Measurements from ENCODE around the gene NLN.

Gene NLN

DNA sequence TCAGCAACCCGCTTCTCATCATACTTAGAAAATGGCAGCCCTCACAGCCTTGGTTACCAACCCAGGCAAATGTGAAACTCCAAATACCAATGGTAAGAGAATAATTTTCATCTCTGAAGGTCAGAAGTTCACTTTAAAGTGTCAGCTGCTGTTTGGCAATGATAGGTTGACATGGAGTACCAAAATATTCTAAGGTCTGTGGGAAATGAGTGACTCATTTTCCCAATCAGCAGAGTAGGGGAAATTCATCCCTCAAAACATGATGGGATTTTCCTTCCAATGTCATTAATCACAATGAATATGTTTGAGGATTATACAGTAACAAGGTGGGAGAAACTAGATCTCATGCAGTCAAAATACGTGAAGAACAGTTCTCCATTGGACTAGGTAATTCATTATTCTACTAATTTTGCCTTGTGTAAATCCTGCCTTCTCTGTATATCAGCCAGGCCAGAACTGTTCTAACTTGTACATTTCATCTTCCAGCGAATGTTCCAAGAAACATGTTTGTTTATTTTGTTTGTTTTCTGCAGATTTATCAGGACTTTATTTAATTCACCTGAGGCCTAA lies 151.3 kb downstream of the NLN start:
- Histone ChIP-seq H3F3A (ENCODE audit: insufficient read depth, low read length) (no peaks in the 10 kb centered on the region), H3K4me3 (ENCODE audit: low read length) (no peak overlapping the region), H2AFZ (ENCODE audit: low read length) (no peak overlapping the region), H3K4me1 (ENCODE audit: low read length) (no peaks in the 10 kb centered on the region), H3K9me2 (replicated peaks; ENCODE audit: insufficient read depth, low read length) (no peaks in the 10 kb centered on the region), H3K9me3 (replicated peaks; ENCODE audit: insufficient read depth, low read length) (no peaks in the 10 kb centered on the region), H3K27me3 (replicated peaks; ENCODE audit: insufficient read depth, low read length) (no peaks in the 10 kb centered on the region), H3K4me2 (ENCODE audit: low read depth, low read length) (no peak overlapping the region), H3K27ac (ENCODE audit: low read length) (no peak overlapping the region), H3K79me2 (ENCODE audit: low read length) (no peaks in the 10 kb centered on the region), H4K20me1 (ENCODE audit: insufficient read depth, low read length) (no peaks in the 10 kb centered on the region), H3K36me3 (replicated peaks; ENCODE audit: insufficient read depth, low read length) (no peaks in the 10 kb centered on the region), H3K9ac (ENCODE audit: low read length) (no peak overlapping the region)
- DNase-seq: no peak
- no peak for TF ChIP-seq EZH2 (optimal IDR thresholded peaks at IDR 0.05; ENCODE audit: low read depth, low read length)

DNA sequence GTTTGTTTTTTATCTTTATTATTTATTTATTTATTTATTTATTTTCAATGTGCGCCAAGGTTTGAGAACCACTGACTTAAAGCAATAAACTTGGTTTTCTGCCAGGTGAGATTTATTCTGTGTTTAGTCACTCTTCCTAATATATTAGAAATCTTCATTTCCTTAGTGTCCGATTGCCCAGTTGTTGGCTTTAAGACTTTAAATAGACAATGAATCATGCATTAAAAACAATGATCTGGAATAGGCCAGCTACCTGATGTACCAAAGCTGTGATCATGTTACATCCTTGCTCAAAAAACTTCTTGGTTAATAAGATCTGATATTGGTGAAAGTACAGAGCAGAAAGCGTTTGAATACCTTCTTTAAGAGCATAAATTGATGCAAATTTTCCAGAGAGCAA lies 152.2 kb downstream of the NLN start:
- Histone ChIP-seq H3K27ac (ENCODE audit: low read length) (no peak overlapping the region), H3K79me2 (ENCODE audit: low read length) (no peaks in the 10 kb centered on the region), H3K9me2 (replicated peaks; ENCODE audit: insufficient read depth, low read length) (no peaks in the 10 kb centered on the region), H3K4me3 (ENCODE audit: low read length) (no peak overlapping the region), H3K36me3 (replicated peaks; ENCODE audit: insufficient read depth, low read length) (no peaks in the 10 kb centered on the region), H2AFZ (ENCODE audit: low read length) (no peak overlapping the region), H4K20me1 (ENCODE audit: insufficient read depth, low read length) (no peaks in the 10 kb centered on the region), H3K4me1 (ENCODE audit: low read length) (no peaks in the 10 kb centered on the region), H3K9ac (ENCODE audit: low read length) (no peak overlapping the region), H3K9me3 (replicated peaks; ENCODE audit: insufficient read depth, low read length) (no peaks in the 10 kb centered on the region), H3F3A (ENCODE audit: insufficient read depth, low read length) (no peaks in the 10 kb centered on the region), H3K4me2 (ENCODE audit: low read depth, low read length) (no peak overlapping the region), H3K27me3 (replicated peaks; ENCODE audit: insufficient read depth, low read length) (no peaks in the 10 kb centered on the region)
- TF ChIP-seq, protein P1, sequence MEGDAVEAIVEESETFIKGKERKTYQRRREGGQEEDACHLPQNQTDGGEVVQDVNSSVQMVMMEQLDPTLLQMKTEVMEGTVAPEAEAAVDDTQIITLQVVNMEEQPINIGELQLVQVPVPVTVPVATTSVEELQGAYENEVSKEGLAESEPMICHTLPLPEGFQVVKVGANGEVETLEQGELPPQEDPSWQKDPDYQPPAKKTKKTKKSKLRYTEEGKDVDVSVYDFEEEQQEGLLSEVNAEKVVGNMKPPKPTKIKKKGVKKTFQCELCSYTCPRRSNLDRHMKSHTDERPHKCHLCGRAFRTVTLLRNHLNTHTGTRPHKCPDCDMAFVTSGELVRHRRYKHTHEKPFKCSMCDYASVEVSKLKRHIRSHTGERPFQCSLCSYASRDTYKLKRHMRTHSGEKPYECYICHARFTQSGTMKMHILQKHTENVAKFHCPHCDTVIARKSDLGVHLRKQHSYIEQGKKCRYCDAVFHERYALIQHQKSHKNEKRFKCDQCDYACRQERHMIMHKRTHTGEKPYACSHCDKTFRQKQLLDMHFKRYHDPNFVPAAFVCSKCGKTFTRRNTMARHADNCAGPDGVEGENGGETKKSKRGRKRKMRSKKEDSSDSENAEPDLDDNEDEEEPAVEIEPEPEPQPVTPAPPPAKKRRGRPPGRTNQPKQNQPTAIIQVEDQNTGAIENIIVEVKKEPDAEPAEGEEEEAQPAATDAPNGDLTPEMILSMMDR (IDR thresholded peaks at IDR 0.05; ENCODE audit: low read length): no peak
- TF ChIP-seq EZH2 (optimal IDR thresholded peaks at IDR 0.05; ENCODE audit: low read depth, low read length): no peak
- no peak for TF ChIP-seq EZH2phosphoT487 (IDR thresholded peaks at IDR 0.05; ENCODE audit: low read length)
- DNase-seq: no peak

DNA sequence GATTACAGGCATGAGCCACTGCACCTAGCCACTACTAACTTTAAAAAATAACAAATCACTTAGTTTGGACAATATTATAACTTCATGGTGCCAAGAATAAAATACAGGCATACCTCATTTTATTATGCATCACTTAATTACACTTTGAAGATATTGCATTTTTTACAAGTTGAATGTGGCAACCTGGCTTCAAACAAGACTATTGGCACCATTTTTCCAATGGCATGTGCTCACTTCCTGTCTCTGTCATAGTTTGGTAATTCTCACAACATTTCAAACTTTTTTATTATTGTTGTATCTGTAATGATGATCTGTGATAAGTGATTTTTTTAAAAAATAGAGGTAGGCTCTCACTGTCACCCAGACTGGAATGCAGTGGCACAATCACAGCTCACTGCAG lies 154.5 kb downstream of the NLN start:
- H3K27me3 ChIP-seq (replicated peaks; ENCODE audit: insufficient read depth, low read length): no peaks in the 10 kb centered on the region
- no peak for TF ChIP-seq EZH2phosphoT487 (IDR thresholded peaks at IDR 0.05; ENCODE audit: low read length)
- no peak for TF ChIP-seq EZH2 (optimal IDR thresholded peaks at IDR 0.05; ENCODE audit: low read depth, low read length)
- TF ChIP-seq, protein P1 (IDR thresholded peaks at IDR 0.05; ENCODE audit: low read length): no peak
- H4K20me1 ChIP-seq (ENCODE audit: insufficient read depth, low read length): no peaks in the 10 kb centered on the region
- H3K79me2 ChIP-seq (ENCODE audit: low read length): no peaks in the 10 kb centered on the region
- H3K9me3 ChIP-seq (replicated peaks; ENCODE audit: insufficient read depth, low read length): no peaks in the 10 kb centered on the region
- H3K27ac ChIP-seq (ENCODE audit: low read length): no peak overlapping the region
- H3K9me2 ChIP-seq (replicated peaks; ENCODE audit: insufficient read depth, low read length): no peaks in the 10 kb centered on the region
- no peak for DNase-seq
- H3F3A ChIP-seq (ENCODE audit: insufficient read depth, low read length): no peaks in the 10 kb centered on the region
- H2AFZ ChIP-seq (ENCODE audit: low read length): no peak overlapping the region
- no peak overlapping the region for H3K4me3 ChIP-seq (ENCODE audit: low read length)
- no peak overlapping the region for H3K9ac ChIP-seq (ENCODE audit: low read length)
- no peaks in the 10 kb centered on the region for H3K36me3 ChIP-seq (replicated peaks; ENCODE audit: insufficient read depth, low read length)
- no peak overlapping the region for H3K4me2 ChIP-seq (ENCODE audit: low read depth, low read length)
- no peaks in the 10 kb centered on the region for H3K4me1 ChIP-seq (ENCODE audit: low read length)

DNA sequence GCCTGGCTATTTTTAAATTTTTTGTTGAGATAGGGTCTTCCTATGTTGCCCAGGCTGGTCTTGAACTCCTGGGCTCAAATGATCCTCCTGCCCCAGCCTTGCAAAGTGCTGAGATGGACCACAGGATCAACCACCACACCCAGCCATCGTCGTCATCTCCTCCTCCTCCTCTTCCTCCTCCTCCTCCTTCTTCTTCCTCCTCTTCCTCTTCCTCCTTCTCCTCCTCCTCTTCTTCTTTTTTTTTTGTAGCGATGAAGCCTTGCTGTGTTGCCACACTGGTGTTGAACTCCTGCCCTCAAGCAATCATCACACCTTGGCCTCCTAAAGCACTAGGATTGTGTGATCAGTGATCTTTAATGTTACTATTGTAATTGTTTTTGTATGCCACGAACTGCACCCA lies 155.0 kb downstream of the NLN start:
- H3K36me3 ChIP-seq (replicated peaks; ENCODE audit: insufficient read depth, low read length): no peaks in the 10 kb centered on the region
- no peaks in the 10 kb centered on the region for H3K4me1 ChIP-seq (ENCODE audit: low read length)
- H3K4me2 ChIP-seq (ENCODE audit: low read depth, low read length): no peak overlapping the region
- TF ChIP-seq EZH2 (optimal IDR thresholded peaks at IDR 0.05; ENCODE audit: low read depth, low read length): no peak
- TF ChIP-seq, protein P1 (IDR thresholded peaks at IDR 0.05; ENCODE audit: low read length): no peak
- TF ChIP-seq EZH2phosphoT487 (IDR thresholded peaks at IDR 0.05; ENCODE audit: low read length): no peak
- no peaks in the 10 kb centered on the region for H3K9me2 ChIP-seq (replicated peaks; ENCODE audit: insufficient read depth, low read length)
- H2AFZ ChIP-seq (ENCODE audit: low read length): no peak overlapping the region
- no peak overlapping the region for H3K9ac ChIP-seq (ENCODE audit: low read length)
- no peaks in the 10 kb centered on the region for H3K9me3 ChIP-seq (replicated peaks; ENCODE audit: insufficient read depth, low read length)
- H3K79me2 ChIP-seq (ENCODE audit: low read length): no peaks in the 10 kb centered on the region
- H3K4me3 ChIP-seq (ENCODE audit: low read length): no peak overlapping the region
- H3K27ac ChIP-seq (ENCODE audit: low read length): no peak overlapping the region
- no peaks in the 10 kb centered on the region for H3F3A ChIP-seq (ENCODE audit: insufficient read depth, low read length)
- no peaks in the 10 kb centered on the region for H3K27me3 ChIP-seq (replicated peaks; ENCODE audit: insufficient read depth, low read length)
- no peak for DNase-seq
- no peaks in the 10 kb centered on the region for H4K20me1 ChIP-seq (ENCODE audit: insufficient read depth, low read length)
